ENCODE data around the gene ELAPOR2. TPM values are rescaled to one million over a fixed set of nuclear protein-coding genes. Genes with fewer than 3 reads are reported as not detected.

The ELAPOR2 gene
- total RNA-seq, 1 experiment from 2014 or later = 4.6 TPM

DNA sequence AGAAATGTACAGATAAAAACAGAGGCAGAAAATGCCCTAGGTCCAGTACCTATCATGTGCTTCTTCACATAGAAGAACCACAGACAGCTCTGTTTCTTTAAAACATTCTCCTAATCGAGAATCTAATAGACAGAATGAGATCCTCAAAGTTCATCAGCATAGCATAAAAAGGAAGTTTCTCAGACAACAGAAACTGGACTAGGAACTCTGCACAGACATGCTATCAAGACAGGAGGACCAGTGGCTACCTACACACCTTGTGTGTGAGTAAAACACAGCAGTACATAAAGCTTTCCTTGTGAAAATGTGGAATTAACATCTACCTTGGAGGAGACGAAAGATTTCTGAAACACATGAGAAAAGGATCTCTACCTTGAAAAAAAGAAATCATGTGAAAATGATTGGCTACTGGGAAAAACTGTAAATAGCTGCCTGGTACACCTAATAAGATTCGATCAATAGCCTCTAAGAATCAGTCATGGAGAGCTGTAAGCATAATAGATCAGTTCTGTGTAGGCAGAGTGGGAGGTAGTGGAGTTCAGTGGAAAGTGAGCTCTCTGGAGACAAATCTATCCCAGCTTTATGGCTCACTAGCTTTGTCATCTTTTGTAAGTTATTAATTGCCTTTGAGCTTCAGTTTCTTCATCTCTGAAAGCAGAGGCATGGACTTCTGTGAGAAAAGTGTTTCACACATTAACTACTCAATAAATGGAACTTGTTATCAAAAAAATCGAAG is 26.7 kb downstream of the ELAPOR2 start:
- Mint-ChIP-seq H3K4me3 (ENCODE audit: unreplicated experiment) (no peak overlapping the region), H3K27ac (ENCODE audit: unreplicated experiment) (no peak overlapping the region), H3K27me3 (ENCODE audit: insufficient read depth, unreplicated experiment) (no peaks in the 10 kb centered on the region), H3K36me3 (ENCODE audit: insufficient read depth, unreplicated experiment) (no peaks in the 10 kb centered on the region), H3K4me1 (ENCODE audit: low read depth, unreplicated experiment) (no peaks in the 10 kb centered on the region), H3K9me3 (ENCODE audit: unreplicated experiment) (no peaks in the 10 kb centered on the region)
- ChIA-PET CTCF (no interaction called here), POLR2A (no interaction called here)
- no peaks in the 10 kb centered on the region for H3K27me3 ChIP-seq (replicated peaks; ENCODE audit: control insufficient read depth, insufficient read depth, low read length)
- BruUV-seq (replicated peaks) = no TSS peak
- DNase-seq = no peak
- no peaks in the 10 kb centered on the region for H3K4me1 ChIP-seq
- TF ChIP-seq, protein P1, sequence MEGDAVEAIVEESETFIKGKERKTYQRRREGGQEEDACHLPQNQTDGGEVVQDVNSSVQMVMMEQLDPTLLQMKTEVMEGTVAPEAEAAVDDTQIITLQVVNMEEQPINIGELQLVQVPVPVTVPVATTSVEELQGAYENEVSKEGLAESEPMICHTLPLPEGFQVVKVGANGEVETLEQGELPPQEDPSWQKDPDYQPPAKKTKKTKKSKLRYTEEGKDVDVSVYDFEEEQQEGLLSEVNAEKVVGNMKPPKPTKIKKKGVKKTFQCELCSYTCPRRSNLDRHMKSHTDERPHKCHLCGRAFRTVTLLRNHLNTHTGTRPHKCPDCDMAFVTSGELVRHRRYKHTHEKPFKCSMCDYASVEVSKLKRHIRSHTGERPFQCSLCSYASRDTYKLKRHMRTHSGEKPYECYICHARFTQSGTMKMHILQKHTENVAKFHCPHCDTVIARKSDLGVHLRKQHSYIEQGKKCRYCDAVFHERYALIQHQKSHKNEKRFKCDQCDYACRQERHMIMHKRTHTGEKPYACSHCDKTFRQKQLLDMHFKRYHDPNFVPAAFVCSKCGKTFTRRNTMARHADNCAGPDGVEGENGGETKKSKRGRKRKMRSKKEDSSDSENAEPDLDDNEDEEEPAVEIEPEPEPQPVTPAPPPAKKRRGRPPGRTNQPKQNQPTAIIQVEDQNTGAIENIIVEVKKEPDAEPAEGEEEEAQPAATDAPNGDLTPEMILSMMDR (IDR thresholded peaks at IDR 0.05; ENCODE audit: insufficient read depth in 1 of 2, low read depth in 1 of 2, low read length in 1 of 2, severe bottlenecking in 1 of 2, unreplicated experiment in 1 of 2) = no peak
- intact Hi-C loops (cut with micrococcal nuclease; ENCODE audit: unreplicated experiment) = no loop called here
- no peaks in the 10 kb centered on the region for H3K36me3 ChIP-seq (ENCODE audit: control insufficient read depth, insufficient read depth, low read length)
- no peak overlapping the region for H3K4me3 ChIP-seq (ENCODE audit: low read depth, low read length)
- H3K9me3 ChIP-seq = no peaks in the 10 kb centered on the region

DNA sequence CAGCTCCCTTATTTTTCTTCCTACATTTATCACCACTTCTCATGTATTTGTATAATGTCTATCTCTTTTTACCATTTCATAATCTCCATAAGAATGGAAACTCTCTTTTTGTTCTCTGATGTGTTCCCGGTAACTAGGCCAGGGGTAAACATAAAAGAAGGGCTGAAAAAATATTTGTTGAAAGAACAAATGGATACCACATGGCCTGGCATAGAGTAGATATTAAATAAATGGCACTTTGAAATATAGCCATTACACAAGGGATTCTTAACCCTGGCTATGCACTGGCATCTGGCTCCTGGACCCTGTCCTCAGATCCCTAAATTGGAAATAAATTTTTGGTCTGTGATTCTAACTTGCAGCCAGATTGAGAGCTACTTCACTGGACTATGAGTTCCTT is 30.4 kb downstream of the ELAPOR2 start:
- TF ChIP-seq, protein P1 (IDR thresholded peaks at IDR 0.05; ENCODE audit: insufficient read depth in 1 of 2, low read depth in 1 of 2, low read length in 1 of 2, severe bottlenecking in 1 of 2, unreplicated experiment in 1 of 2) = no peak
- Histone ChIP-seq H3K4me1 (no peaks in the 10 kb centered on the region), H3K4me3 (ENCODE audit: low read depth, low read length) (no peak overlapping the region), H3K9me3 (no peaks in the 10 kb centered on the region), H3K27me3 (replicated peaks; ENCODE audit: control insufficient read depth, insufficient read depth, low read length) (no peaks in the 10 kb centered on the region), H3K36me3 (ENCODE audit: control insufficient read depth, insufficient read depth, low read length) (no peaks in the 10 kb centered on the region)
- H3K4me1 Mint-ChIP-seq (ENCODE audit: low read depth, unreplicated experiment) = no peaks in the 10 kb centered on the region
- no peak for DNase-seq
- CTCF ChIA-PET = no interaction called here
- H3K27me3 Mint-ChIP-seq (ENCODE audit: insufficient read depth, unreplicated experiment) = no peaks in the 10 kb centered on the region
- H3K4me3 Mint-ChIP-seq (ENCODE audit: unreplicated experiment) = no peak overlapping the region
- no peaks in the 10 kb centered on the region for H3K9me3 Mint-ChIP-seq (ENCODE audit: unreplicated experiment)
- POLR2A ChIA-PET = no interaction called here
- intact Hi-C loops (cut with micrococcal nuclease; ENCODE audit: unreplicated experiment) = no loop called here
- no TSS peak for BruUV-seq (replicated peaks)
- H3K36me3 Mint-ChIP-seq (ENCODE audit: insufficient read depth, unreplicated experiment) = no peaks in the 10 kb centered on the region
- H3K27ac Mint-ChIP-seq (ENCODE audit: unreplicated experiment) = no peak overlapping the region

DNA sequence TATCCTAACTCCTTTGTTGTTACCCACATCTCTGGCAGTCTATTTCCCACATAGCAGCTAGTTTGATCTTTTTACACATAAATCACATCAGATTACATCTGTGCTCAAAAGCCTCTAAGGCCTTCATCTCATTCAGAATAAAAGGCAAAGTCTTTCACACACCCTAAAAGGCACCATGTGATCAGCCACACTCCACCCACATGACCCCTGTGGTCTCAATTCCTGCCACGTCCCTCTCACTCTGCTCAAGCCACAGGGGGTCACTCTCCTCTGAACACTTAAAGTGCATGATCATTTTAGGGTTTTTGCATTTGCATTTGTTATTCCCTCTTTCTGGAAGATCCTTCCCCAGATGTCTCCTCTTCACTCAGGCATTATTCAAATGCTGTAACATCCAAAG is 30.8 kb downstream of the ELAPOR2 start:
- BruUV-seq (replicated peaks) = no TSS peak
- Mint-ChIP-seq H3K9me3 (ENCODE audit: unreplicated experiment) (no peaks in the 10 kb centered on the region), H3K27me3 (ENCODE audit: insufficient read depth, unreplicated experiment) (no peaks in the 10 kb centered on the region), H3K4me3 (ENCODE audit: unreplicated experiment) (no peak overlapping the region), H3K36me3 (ENCODE audit: insufficient read depth, unreplicated experiment) (no peaks in the 10 kb centered on the region), H3K27ac (ENCODE audit: unreplicated experiment) (no peak overlapping the region), H3K4me1 (ENCODE audit: low read depth, unreplicated experiment) (no peaks in the 10 kb centered on the region)
- TF ChIP-seq, protein P1 (IDR thresholded peaks at IDR 0.05; ENCODE audit: insufficient read depth in 1 of 2, low read depth in 1 of 2, low read length in 1 of 2, severe bottlenecking in 1 of 2, unreplicated experiment in 1 of 2) = no peak
- Histone ChIP-seq H3K9me3 (no peaks in the 10 kb centered on the region), H3K4me3 (ENCODE audit: low read depth, low read length) (no peak overlapping the region), H3K4me1 (no peaks in the 10 kb centered on the region), H3K27me3 (replicated peaks; ENCODE audit: control insufficient read depth, insufficient read depth, low read length) (no peaks in the 10 kb centered on the region), H3K36me3 (ENCODE audit: control insufficient read depth, insufficient read depth, low read length) (no peaks in the 10 kb centered on the region)
- POLR2A ChIA-PET = no interaction called here
- intact Hi-C loops (cut with micrococcal nuclease; ENCODE audit: unreplicated experiment) = no loop called here
- no peak for DNase-seq
- CTCF ChIA-PET = interaction anchor here (0.6 kb wide), 1 partner anchor 32 kb away, joined by 3 read pairs; no protein-coding TSS in a partner anchor
